HepG2 (cell line): Measurements from ENCODE around the gene CGREF1. TPM values are rescaled to one million over a fixed set of nuclear protein-coding genes. Genes with fewer than 3 reads are reported as not detected.

Source experiments
- ATAC-seq: fragments of 200-7000 bp; cut with Tn5 transposase; 3 replicates; pipeline ENCODE4 v1.9.1; 2020; ENCODE audit warnings: mild to moderate bottlenecking, moderate library complexity
- BruUV-seq: library from RNA; stranded (reverse); fragments of 400-500 nt; replicated peaks from 2 replicates; lab custom pipeline; 2021; lab: Mats Ljungman, UMichigan
- CTCF ChIA-PET: fragments of 300-600 bp; formaldehyde crosslinking; extraction: SDS; loops from one replicate; lab custom pipeline; 2021; ENCODE audit warnings: low total read pairs, inconsistent platforms, low intra/inter-chr PET ratio; lab: Yijun Ruan, JAX
- POLR2A ChIA-PET: fragments of 350-600 bp; sonication (Branson Sonifier 250); formaldehyde crosslinking; loops from one replicate; lab custom pipeline; 2020; ENCODE audit warnings: antibody characterized with exemption, inconsistent platforms; lab: Yijun Ruan, JAX
- DNase-seq: peaks from one replicate; pipeline ENCODE4 v3.0.0-alpha.2; 2015; ENCODE audit warnings: low spot score
- FAIRE-seq: peaks from 3 replicates; lab custom pipeline; 2011; peaks lifted over from hg19 to GRCh38; lab: Jason Lieb, UNC
- H2AFZ ChIP-seq: one replicate; pipeline ENCODE4 v1.6.1; 2011; ENCODE audit warnings: low read length, inconsistent platforms
- H3K27ac ChIP-seq: fragments of 300-600 bp; 3 replicates; pipeline ENCODE4 v1.8.0; 2011; ENCODE audit warnings: mixed run types, mild to moderate bottlenecking, mixed read lengths, low read length, inconsistent platforms; ENCODE audit not compliant: insufficient read depth; ENCODE audit errors: extremely low read length
- H3K27me3 ChIP-seq, 2 experiments: fragments of 200-600 bp in 1 of 2; 2 replicates in 1 of 2; 3 replicates in 1 of 2; pipeline versions ENCODE4 v1.6.0 to v1.8.0; 2011; ENCODE audit warnings: low read length in 2 of 2, mild to moderate bottlenecking in 2 of 2, moderate library complexity in 2 of 2, inconsistent platforms in 1 of 2; ENCODE audit not compliant: insufficient read depth in 2 of 2, control insufficient read depth in 1 of 2
- H3K36me3 ChIP-seq, 2 experiments: fragments of 200-600 bp in 1 of 2; replicated peaks in 1 of 2; 2 replicates in 1 of 2; 3 replicates in 1 of 2; pipeline versions ENCODE4 v1.5.1 to v1.8.0; 2011; ENCODE audit warnings: low read length in 2 of 2, inconsistent platforms in 1 of 2; ENCODE audit not compliant: insufficient read depth in 2 of 2, control insufficient read depth in 1 of 2
- H3K4me1 ChIP-seq: 2 replicates; pipeline ENCODE4 v1.5.1; 2012; ENCODE audit warnings: low read length, inconsistent platforms; ENCODE audit not compliant: insufficient read depth
- H3K4me2 ChIP-seq: 2 replicates; pipeline ENCODE4 v1.6.0; 2011; ENCODE audit warnings: low read depth, low read length, inconsistent platforms
- H3K4me3 ChIP-seq, 3 experiments: fragments of 200-600 bp in 1 of 3; sonication (generic), shearing (Covaris generic) in 1 of 3; replicated peaks in 1 of 3; 2 replicates each; pipeline ENCODE4 v1.5.1; 2011 to 2016; ENCODE audit warnings: low read length in 3 of 3, inconsistent platforms in 2 of 3, low read depth in 2 of 3, mild to moderate bottlenecking in 2 of 3, control low read depth in 1 of 3, mixed read lengths in 1 of 3; ENCODE audit not compliant: insufficient read depth in 1 of 3
- H3K79me2 ChIP-seq: one replicate; pipeline ENCODE4 v1.6.1; 2011; ENCODE audit warnings: low read length, inconsistent platforms; ENCODE audit not compliant: insufficient read depth
- H3K9ac ChIP-seq: 2 replicates; pipeline ENCODE4 v1.6.0; 2011; ENCODE audit warnings: mild to moderate bottlenecking, low read depth, low read length, inconsistent platforms; ENCODE audit not compliant: insufficient read depth
- H3K9me3 ChIP-seq: 2 replicates; pipeline ENCODE4 v1.5.1; 2012; ENCODE audit warnings: mild to moderate bottlenecking, low read length
- H4K20me1 ChIP-seq: 2 replicates; pipeline ENCODE4 v1.6.0; 2011; ENCODE audit warnings: inconsistent platforms, mild to moderate bottlenecking, low read length, moderate library complexity; ENCODE audit not compliant: insufficient read depth
- BCL6 ChIP-seq: IDR thresholded peaks from 2 replicates; pipeline ENCODE4 v1.6.1; 2016; ENCODE audit warnings: missing genetic modification reagents, missing compliant biosample characterization
- HIVEP1 ChIP-seq: sonication (generic); formaldehyde crosslinking; IDR thresholded peaks from 2 replicates; pipeline ENCODE4 v1.4.0; 2020; ENCODE audit warnings: mild to moderate bottlenecking, missing genetic modification reagents
- HNRNPL ChIP-seq: fragments of 200-400 bp; formaldehyde crosslinking; IDR thresholded peaks from 2 replicates; pipeline ENCODE4 v1.6.1; 2017; ENCODE audit warnings: mild to moderate bottlenecking, low read depth, low read length
- JUND ChIP-seq: sonication (generic); formaldehyde crosslinking; IDR thresholded peaks from 2 replicates; pipeline ENCODE4 v1.8.0; 2022; ENCODE audit warnings: mild to moderate bottlenecking, missing genetic modification reagents
- KDM1A ChIP-seq: IDR thresholded peaks from 2 replicates; pipeline ENCODE4 v1.6.1; 2016; ENCODE audit warnings: missing compliant biosample characterization
- POGK ChIP-seq: sonication (generic); formaldehyde crosslinking; conservative IDR thresholded peaks from 2 replicates; pipeline ENCODE4 v1.8.0; 2022; ENCODE audit warnings: mild to moderate bottlenecking, moderate library complexity, missing genetic modification reagents
- RFX5 ChIP-seq: IDR thresholded peaks from 2 replicates; pipeline ENCODE4 v1.6.1; 2011; ENCODE audit warnings: low read depth, low read length, improper control_type of control experiment
- SNRNP70 ChIP-seq: fragments of 200-400 bp; formaldehyde crosslinking; IDR thresholded peaks from 2 replicates; pipeline ENCODE4 v1.6.1; 2017; ENCODE audit warnings: mild to moderate bottlenecking, low read depth, low read length, moderate library complexity
- ZBTB49 ChIP-seq: sonication (generic); formaldehyde crosslinking; IDR thresholded peaks from 2 replicates; pipeline ENCODE4 v1.4.0; 2020; ENCODE audit warnings: missing genetic modification reagents, borderline replicate concordance
- ZFP37 ChIP-seq: sonication (generic); formaldehyde crosslinking; IDR thresholded peaks from 2 replicates; pipeline ENCODE4 v1.4.0; 2020; ENCODE audit warnings: missing genetic modification reagents, borderline replicate concordance
- ZNF20 ChIP-seq: sonication (generic); formaldehyde crosslinking; IDR thresholded peaks from 2 replicates; pipeline ENCODE4 v1.4.0; 2020; ENCODE audit warnings: mild to moderate bottlenecking, moderate library complexity, missing genetic modification reagents
- ZNF30 ChIP-seq: sonication (generic); formaldehyde crosslinking; IDR thresholded peaks from 2 replicates; pipeline ENCODE4 v1.5.0; 2020; ENCODE audit warnings: mild to moderate bottlenecking, missing genetic modification reagents
- ZNF577 ChIP-seq: sonication (generic); formaldehyde crosslinking; IDR thresholded peaks from 2 replicates; pipeline ENCODE4 v1.4.0; 2020; ENCODE audit warnings: mild to moderate bottlenecking, low read depth, missing genetic modification reagents, borderline replicate concordance
- ZNF792 ChIP-seq: IDR thresholded peaks from 2 replicates; pipeline ENCODE4 v1.6.1; 2016
- WGBS: methylation state at CpG from one replicate; pipeline ENCODE4 v1.1.6; 2017; ENCODE audit warnings: low lambda C conversion rate; 5-methylcytosine and 5-hydroxymethylcytosine counted together
- in situ Hi-C: cut with HindIII; loops from 2 replicates; pipeline ENCODE4 v1.10.0; 2017; ENCODE audit warnings: low pct_unique_long_range_greater_than_20kb; ENCODE audit not compliant: extremely low pct_ligation_motif_present
- intact Hi-C: fragments of 100-400 bp; cut with micrococcal nuclease; formaldehyde crosslinking; loops from one replicate; pipeline ENCODE4 v1.10.0; 2022; ENCODE audit not compliant: unreplicated experiment
- polyA plus RNA-seq, 8 experiments: library from polyadenylated mRNA; depleted of rRNA in 3 of 8; stranded (reverse) in 7 of 8; unstranded in 1 of 8; fragments of >200 nt; fragmentation: Illumina TruSeq in 4 of 8; extraction: Trizol in 4 of 8; gene quantifications; 2 replicates each; pipeline versions ENCODE4 v1.2.1 to v1.2.3, GENCODE V29; 2011 to 2016; ENCODE audit warnings: low read depth in 4 of 8, missing spikeins in 1 of 8, mixed read lengths in 1 of 8; ENCODE audit not compliant: insufficient read depth in 1 of 8
- total RNA-seq, 5 experiments: library from RNA; depleted of rRNA; stranded (reverse); fragments of >200 nt; fragmentation: Illumina TruSeq; extraction: Trizol; gene quantifications; 2 replicates each; pipeline ENCODE4 v1.2.3, GENCODE V29; 2016; ENCODE audit warnings: low read depth in 1 of 5

CGREF1 gene
- total and polyA plus RNA-seq, 2 of the 13 experiments (the other 11 are each of a cell fraction or from before 2014, with no cell fraction given): 13.9 to 23.4 TPM

GRCh38 chr2:27086724-27087593 is 32.0 kb downstream of the CGREF1 start, which contains the start of gene KHK (continued):
- TF ChIP-seq ZNF30 (no peak), ZNF20 (CRISPR knock-in tag) (0 out of 2 replicates have a peak, but pooled peaks have one; percentile 28), HIVEP1 (peak; percentile 95), KDM1A (CRISPR knock-in tag) (no peak; the same call in 1 of the 2 replicates), ZNF577 (CRISPR knock-in tag) (no peak), HNRNPL (0 out of 2 replicates have a peak, but pooled peaks have one; percentile 36), JUND (CRISPR knock-in tag) (no peak), SNRNP70 (no peak), ZFP37 (no peak)

- H3K4me1 ChIP-seq: peaks cover 74% of the 10 kb centered on the region
- H2AFZ ChIP-seq: no peak overlapping the region
- peak; percentile 83 for ATAC-seq
- H3K4me2 ChIP-seq: peak overlapping the region; percentile 84
- no peak for FAIRE-seq
- ChIA-PET CTCF (interaction anchor here (0.8 to 2.0 kb wide), 5 partner anchors 12 to 217 kb away, joined by 3 to 9 read pairs (median 3); no protein-coding TSS in a partner anchor), POLR2A (interaction anchor here (1.0 to 9.2 kb wide), 14 partner anchors 9 to 216 kb away, joined by 3 to 106 read pairs (median 8); partner anchors contain the start of genes ABHD1, AGBL5, ATRAID and OST4)
- no TSS peak for BruUV-seq
- H3K27ac ChIP-seq: peak overlapping the region; percentile 65
- peak overlapping the region; percentile 63 for H3K9ac ChIP-seq
- H3K36me3 ChIP-seq: no peaks in the 10 kb centered on the region; a peak in 3 of 5 replicates
- no peaks in the 10 kb centered on the region for H4K20me1 ChIP-seq
- 2% methylated on average over 51 of the region's 81 CpGs for WGBS
- peaks cover 39% of the 10 kb centered on the region for H3K79me2 ChIP-seq
- no peaks in the 10 kb centered on the region for H3K9me3 ChIP-seq
- no peaks in the 10 kb centered on the region for H3K27me3 ChIP-seq
- intact Hi-C loops (loop anchor here (1.0 to 10.0 kb wide), 4 partner anchors 36 to 1161 kb away; partner anchors contain the start of gene TMEM214), in situ Hi-C loops (no loop called here)
- peak overlapping the region; percentile 51 to 99 (median 74) for H3K4me3 ChIP-seq
- DNase-seq: peak; percentile 87
- TF ChIP-seq BCL6 (CRISPR knock-in tag): peak; percentile 46; the same call in 1 of the 2 replicates
- TF ChIP-seq ZNF792 (CRISPR knock-in tag): peak; percentile 92
- peak; percentile 93; the same call in 1 of the 2 replicates for TF ChIP-seq POGK (CRISPR knock-in tag)
- no peak for TF ChIP-seq RFX5
- TF ChIP-seq ZBTB49: no peak
Observed at GRCh38 chr2:27086090-27086723, 32.7 kb downstream of the CGREF1 start.
